ENCODE results near the gene ABHD5.

GRCh38 chr3:43696881-43697280 is 6.1 kb downstream of the ABHD5 start:
- TF ChIP-seq POLR2AphosphoS5 (IDR thresholded peaks at IDR 0.05) (no peak), CTCF (IDR thresholded peaks at IDR 0.05) (no peak)

Measured in stomach (tissue), 4 donors.